Spleen (tissue), 7 donors: ENCODE data around the gene SIDT2.

Source experiments
- CTCF ChIP-seq, 11 experiments: fragments of 200-600 bp in 7 of 11; fragments of 450-650 bp in 4 of 11; sonication (generic) in 4 of 11; IDR thresholded peaks in 8 of 11; conservative IDR thresholded peaks in 3 of 11; 1 replicate in 7 of 11; 2 replicates in 4 of 11; pipeline versions ENCODE4 v1.4.0 to v1.8.0; 2016 to 2021; ENCODE audit warnings: antibody characterized with exemption in 11 of 11, inconsistent platforms in 4 of 11, mild to moderate bottlenecking in 1 of 11
- POLR2AphosphoS5 ChIP-seq, 3 donors: sonication (generic); formaldehyde crosslinking; IDR thresholded peaks; one replicate each; pipeline ENCODE4 v1.5.1; 2017; ENCODE audit warnings: antibody characterized with exemption in 3 of 3
- donor health status: DM: no; HTN: no; CAD: no; lungs with moderate emphysema.
- donor health status: DM: no; HTN: no; CAD: no.
- donor health status: DM: no; HTN: no; CAD: no.

- no peak for TF ChIP-seq CTCF (IDR thresholded peaks at IDR 0.05 in 8 of 11, conservative IDR thresholded peaks at IDR 0.05 in 3 of 11)
- TF ChIP-seq POLR2AphosphoS5 (IDR thresholded peaks at IDR 0.05): no peak
Measured at GRCh38 chr11:117230999-117231841, 52.7 kb downstream of the SIDT2 start.
